RWPE2 (cell line): Measurements from ENCODE around the gene PLEKHG4B.
"Not testable (repeated sequence)": the region's sequence is repeated elsewhere in the genome, so short reads cannot be mapped to it uniquely, and the experiment has no call there.

ENCODE experiments used
- ATAC-seq: fragments of 200-7000 bp; cut with Tn5 transposase; 3 replicates; pipeline ENCODE4 v1.9.1; 2021; ENCODE audit warnings: low read depth
- DNase-seq: peaks from one replicate; pipeline ENCODE4 v3.0.0-alpha.2; 2020; ENCODE audit warnings: low spot score
- H3K27ac ChIP-seq: fragments of 450-650 bp; 2 replicates; pipeline ENCODE4 v1.5.1; 2017; ENCODE audit warnings: mild to moderate bottlenecking; ENCODE audit not compliant: poor library complexity, severe bottlenecking
- H3K27me3 ChIP-seq: fragments of 250-450 bp; sonication (Bioruptor Pico); 2 replicates; pipeline ENCODE4 v1.5.1; 2021; ENCODE audit warnings: mild to moderate bottlenecking, moderate library complexity; ENCODE audit not compliant: insufficient read depth, poor library complexity, severe bottlenecking
- H3K36me3 ChIP-seq: fragments of 250-450 bp; sonication (Bioruptor Pico); 2 replicates; pipeline ENCODE4 v1.5.1; 2020; ENCODE audit warnings: low read depth, mild to moderate bottlenecking, moderate library complexity
- H3K4me1 ChIP-seq: fragments of 250-450 bp; sonication (Bioruptor Pico); 2 replicates; pipeline ENCODE4 v1.5.1; 2021; ENCODE audit warnings: mild to moderate bottlenecking, moderate library complexity; ENCODE audit not compliant: insufficient read depth, poor library complexity, severe bottlenecking
- H3K4me3 ChIP-seq: fragments of 250-450 bp; sonication (Bioruptor Pico); 2 replicates; pipeline ENCODE4 v1.5.1; 2021; ENCODE audit warnings: mild to moderate bottlenecking, moderate library complexity; ENCODE audit not compliant: severe bottlenecking
- H3K9me3 ChIP-seq: fragments of 250-450 bp; sonication (Bioruptor Pico); 2 replicates; pipeline ENCODE4 v1.5.1; 2021; ENCODE audit warnings: mild to moderate bottlenecking, moderate library complexity; ENCODE audit not compliant: severe bottlenecking
- TF ChIP-seq, protein P1 (sequence below): fragments of 450-650 bp; IDR thresholded peaks from one replicate; pipeline ENCODE4 v1.5.1; 2017; ENCODE audit warnings: mild to moderate bottlenecking, moderate library complexity; ENCODE audit not compliant: poor library complexity, severe bottlenecking

PLEKHG4B gene

DNA sequence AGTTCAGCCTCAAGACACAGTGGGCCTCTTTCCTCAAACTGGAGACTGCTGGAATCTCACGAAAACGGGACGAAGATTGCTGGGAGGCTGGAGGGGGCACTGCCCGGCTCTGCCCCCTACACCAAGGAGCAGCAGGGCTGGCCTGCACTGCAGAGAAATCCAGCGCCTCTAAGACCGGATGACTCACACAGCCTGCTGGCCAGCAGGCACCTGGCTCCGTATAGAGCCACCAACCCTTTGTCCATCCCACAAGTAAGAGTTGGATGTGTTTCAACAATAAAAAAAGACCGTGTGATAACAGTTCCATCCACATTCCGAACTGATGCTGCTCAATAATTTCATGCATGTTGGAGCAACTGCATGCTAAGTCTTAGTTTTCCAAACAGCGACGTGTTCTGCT lies 114.4 kb downstream of the PLEKHG4B start:
- Histone ChIP-seq H3K27me3 (no peaks in the 10 kb centered on the region), H3K36me3 (peaks cover 26% of the 10 kb centered on the region), H3K4me1 (no peaks in the 10 kb centered on the region), H3K9me3 (no peaks in the 10 kb centered on the region), H3K27ac (no peak overlapping the region), H3K4me3 (no peak overlapping the region)
- ATAC-seq = no peak
- no peak for DNase-seq
- TF ChIP-seq, protein P1, sequence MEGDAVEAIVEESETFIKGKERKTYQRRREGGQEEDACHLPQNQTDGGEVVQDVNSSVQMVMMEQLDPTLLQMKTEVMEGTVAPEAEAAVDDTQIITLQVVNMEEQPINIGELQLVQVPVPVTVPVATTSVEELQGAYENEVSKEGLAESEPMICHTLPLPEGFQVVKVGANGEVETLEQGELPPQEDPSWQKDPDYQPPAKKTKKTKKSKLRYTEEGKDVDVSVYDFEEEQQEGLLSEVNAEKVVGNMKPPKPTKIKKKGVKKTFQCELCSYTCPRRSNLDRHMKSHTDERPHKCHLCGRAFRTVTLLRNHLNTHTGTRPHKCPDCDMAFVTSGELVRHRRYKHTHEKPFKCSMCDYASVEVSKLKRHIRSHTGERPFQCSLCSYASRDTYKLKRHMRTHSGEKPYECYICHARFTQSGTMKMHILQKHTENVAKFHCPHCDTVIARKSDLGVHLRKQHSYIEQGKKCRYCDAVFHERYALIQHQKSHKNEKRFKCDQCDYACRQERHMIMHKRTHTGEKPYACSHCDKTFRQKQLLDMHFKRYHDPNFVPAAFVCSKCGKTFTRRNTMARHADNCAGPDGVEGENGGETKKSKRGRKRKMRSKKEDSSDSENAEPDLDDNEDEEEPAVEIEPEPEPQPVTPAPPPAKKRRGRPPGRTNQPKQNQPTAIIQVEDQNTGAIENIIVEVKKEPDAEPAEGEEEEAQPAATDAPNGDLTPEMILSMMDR = no peak

DNA sequence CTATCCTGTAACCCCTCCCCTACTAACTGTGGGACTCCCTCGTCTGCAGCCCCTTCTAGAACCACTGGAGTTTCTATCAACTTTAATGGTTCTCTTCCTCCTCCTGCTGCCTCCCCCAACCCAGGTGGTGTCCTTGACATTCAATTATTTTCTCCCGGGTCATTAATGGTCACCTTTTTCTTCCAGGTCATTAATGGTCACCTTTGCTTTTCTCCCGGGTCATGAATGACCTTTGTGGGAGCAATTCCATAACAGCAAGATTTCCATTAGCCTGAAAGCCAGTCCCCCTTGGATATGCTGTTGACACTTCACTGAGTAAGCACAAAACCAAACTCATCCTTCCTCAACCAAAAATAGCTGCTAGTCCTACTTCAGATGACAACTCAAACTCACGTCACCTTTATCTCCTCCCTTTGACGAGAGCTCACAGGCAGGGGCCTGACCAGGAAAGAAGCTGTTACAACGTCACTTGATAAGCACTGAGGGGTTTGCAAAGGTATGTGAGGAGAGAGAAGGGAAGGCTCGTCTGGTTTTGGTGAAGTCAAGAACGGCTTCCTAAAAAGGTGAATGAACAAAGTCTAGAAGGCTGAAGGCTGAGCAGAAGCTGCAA lies 115.1 kb downstream of the PLEKHG4B start:
- Histone ChIP-seq H3K36me3 (peaks cover 26% of the 10 kb centered on the region), H3K4me3 (no peak overlapping the region), H3K9me3 (no peaks in the 10 kb centered on the region), H3K4me1 (no peaks in the 10 kb centered on the region), H3K27ac (no peak overlapping the region), H3K27me3 (no peaks in the 10 kb centered on the region)
- TF ChIP-seq, protein P1 = no peak
- ATAC-seq (no peak), DNase-seq (no peak)

DNA sequence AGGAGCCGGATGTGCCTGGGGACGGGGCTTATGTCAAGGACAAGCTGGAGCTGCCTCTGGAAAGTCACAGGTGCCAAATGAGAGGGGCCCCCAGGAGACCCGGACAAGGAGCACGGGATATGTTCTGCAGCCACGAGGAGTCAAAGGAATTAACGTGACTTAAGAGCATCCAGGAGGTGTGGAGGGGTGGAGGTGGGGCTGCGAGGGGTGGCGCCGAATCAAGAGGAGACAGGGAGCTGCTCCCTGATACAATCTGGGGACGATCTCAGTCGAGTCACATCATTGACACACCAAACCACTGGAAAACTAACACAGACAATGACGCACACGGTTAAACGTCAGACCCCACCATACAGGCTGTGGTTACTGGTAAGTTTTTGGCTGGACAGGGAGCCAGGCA lies 115.6 kb downstream of the PLEKHG4B start:
- Histone ChIP-seq H3K4me3 (no peak overlapping the region), H3K9me3 (no peaks in the 10 kb centered on the region), H3K27me3 (no peaks in the 10 kb centered on the region), H3K4me1 (no peaks in the 10 kb centered on the region), H3K27ac (no peak overlapping the region), H3K36me3 (peaks cover 26% of the 10 kb centered on the region)
- no peak for ATAC-seq
- TF ChIP-seq, protein P1 = no peak
- no peak for DNase-seq

DNA sequence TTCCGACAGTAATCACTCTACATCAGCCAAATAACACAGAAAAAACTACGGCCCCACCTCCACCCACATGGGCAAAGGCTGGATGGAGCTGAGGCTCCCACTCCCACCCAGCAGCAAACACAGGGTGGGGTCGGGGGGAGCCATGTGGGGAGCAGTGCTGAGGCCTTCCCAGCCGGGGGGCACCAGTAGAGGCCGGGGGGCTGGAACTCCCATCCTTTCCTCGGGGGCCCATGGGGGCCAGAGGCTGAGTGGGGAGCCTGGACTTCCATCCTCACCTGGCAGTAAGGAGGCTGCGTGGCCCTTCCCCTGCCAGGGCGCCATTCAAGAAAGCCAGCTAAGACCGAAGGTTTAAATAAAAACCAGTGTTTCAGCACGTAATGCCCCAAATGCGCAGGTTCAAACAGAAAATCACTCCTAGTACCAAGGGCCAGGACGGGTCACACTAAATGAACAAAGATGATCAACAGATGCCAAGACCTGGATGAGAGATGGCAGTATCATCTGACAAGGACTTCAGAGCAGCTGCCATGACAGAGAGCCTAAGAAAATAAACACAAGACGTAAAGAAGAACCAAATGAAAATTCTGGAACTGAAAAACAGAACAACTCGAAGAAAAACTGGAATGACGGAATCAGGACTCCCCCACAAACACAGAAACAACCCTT lies 116.6 kb downstream of the PLEKHG4B start:
- DNase-seq (no peak), ATAC-seq (no peak)
- Histone ChIP-seq H3K27ac (no peak overlapping the region), H3K4me1 (no peaks in the 10 kb centered on the region), H3K4me3 (no peak overlapping the region), H3K27me3 (no peaks in the 10 kb centered on the region), H3K36me3 (peaks cover 26% of the 10 kb centered on the region), H3K9me3 (no peaks in the 10 kb centered on the region)
- TF ChIP-seq, protein P1 = no peak

DNA sequence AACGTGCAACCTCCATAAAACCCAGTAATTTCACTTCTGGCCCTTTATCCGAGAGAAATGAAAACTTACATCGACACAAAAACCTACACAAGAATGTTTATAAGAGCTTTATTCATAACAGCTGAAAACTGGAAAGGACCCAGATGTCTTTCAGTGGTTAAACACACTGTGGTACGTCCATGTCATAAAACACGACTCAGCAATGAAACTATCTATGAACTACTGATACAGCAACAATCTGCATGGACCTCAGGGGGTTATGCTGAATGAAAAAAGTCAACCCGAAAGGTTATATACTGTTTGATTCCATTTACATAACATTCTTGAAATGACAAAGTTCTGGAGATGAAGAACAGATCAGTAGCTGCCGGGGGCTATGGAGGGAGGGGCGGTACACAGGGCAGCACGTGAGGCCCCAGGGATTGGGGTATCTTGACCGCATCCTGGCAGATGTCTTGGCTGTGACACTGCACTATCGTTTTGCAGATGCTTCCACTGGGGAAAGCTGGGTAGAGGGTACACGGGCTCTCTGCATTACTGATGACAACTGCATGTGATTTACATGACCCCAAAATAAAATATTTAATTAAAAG lies 121.9 kb downstream of the PLEKHG4B start:
- TF ChIP-seq, protein P1 = no peak
- Histone ChIP-seq H3K36me3 (peaks cover 7% of the 10 kb centered on the region), H3K27me3 (no peaks in the 10 kb centered on the region), H3K9me3 (no peaks in the 10 kb centered on the region), H3K27ac (no peak overlapping the region), H3K4me3 (no peak overlapping the region), H3K4me1 (peaks cover 3% of the 10 kb centered on the region)
- ATAC-seq = no peak
- DNase-seq = no peak

DNA sequence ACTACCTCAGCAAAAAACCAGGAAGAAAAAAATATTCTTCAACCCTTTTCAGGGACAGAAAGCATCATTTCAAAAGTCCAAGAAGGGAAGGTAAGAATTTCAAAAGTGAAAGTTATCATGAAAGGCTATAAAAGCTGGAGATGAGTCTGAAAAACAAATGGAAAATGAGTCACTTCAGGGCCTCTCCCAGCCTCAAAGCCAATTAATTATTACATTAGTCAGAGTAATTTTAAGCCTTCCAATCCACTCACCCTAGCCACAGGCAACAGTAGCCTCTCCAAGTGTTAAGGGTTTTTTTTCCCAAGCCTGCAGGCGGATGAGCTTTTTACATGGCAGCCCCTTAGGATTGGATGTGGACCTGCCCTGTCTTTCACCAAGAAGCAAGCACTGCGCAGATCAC lies 123.3 kb downstream of the PLEKHG4B start:
- H3K27ac ChIP-seq = peak overlapping the region; percentile 18
- peak; percentile 51 for ATAC-seq
- not testable (repeated sequence) for DNase-seq

DNA sequence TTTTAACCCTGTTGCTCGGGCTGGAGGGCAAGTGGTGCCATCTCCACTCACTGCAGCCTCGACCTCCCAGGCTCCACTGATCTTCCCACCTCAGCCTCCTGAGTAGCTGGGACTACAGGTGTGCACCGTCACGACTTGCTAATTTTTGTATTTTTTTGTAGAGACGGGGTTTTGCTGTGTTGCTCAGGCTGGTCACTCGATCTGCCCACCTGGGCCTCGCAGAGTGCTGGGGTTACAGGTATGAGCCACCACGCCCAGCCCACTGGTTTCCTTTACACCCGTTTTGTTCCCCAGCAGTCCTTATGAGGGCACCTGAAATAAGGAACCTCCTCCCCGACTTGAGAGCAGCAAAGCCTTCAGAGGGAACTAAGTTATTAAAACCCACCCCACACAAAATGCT lies 124.1 kb downstream of the PLEKHG4B start:
- Histone ChIP-seq H3K27ac (peak overlapping the region; percentile 18), H3K4me1 (peaks cover 15% of the 10 kb centered on the region), H3K36me3 (peaks cover 20% of the 10 kb centered on the region)
- DNase-seq, H3K9me3 ChIP-seq, H3K4me3 ChIP-seq, H3K27me3 ChIP-seq, ATAC-seq: not testable (repeated sequence)

More for the DNA sequence above, 123.3 kb downstream of the PLEKHG4B start:
- not testable (repeated sequence) for H3K27me3 ChIP-seq, H3K4me1 ChIP-seq, H3K4me3 ChIP-seq, H3K9me3 ChIP-seq
- peaks cover 13% of the 10 kb centered on the region for H3K36me3 ChIP-seq
